ENCODE data around the gene COL20A1.

COL20A1 gene

GRCh38 chr20:63359937-63360849 lies 67.2 kb downstream of the COL20A1 start:
- CTCF ChIA-PET: interaction anchor here (0.8 kb wide), 1 partner anchor 21 kb away, joined by 3 read pairs; no protein-coding TSS in a partner anchor
- no peaks in the 10 kb centered on the region for H3K4me1 ChIP-seq (ENCODE audit: control insufficient read depth, insufficient read depth, low read length)
- H3K27ac ChIP-seq (ENCODE audit: extremely low read depth, low read depth, low read length): no peak overlapping the region
- POLR2A ChIA-PET: no interaction called here
- no peaks in the 10 kb centered on the region for H3K36me3 ChIP-seq (ENCODE audit: control insufficient read depth in 2 of 2, insufficient read depth in 1 of 2, low read length in 2 of 2)
- no peak overlapping the region for H3K4me3 ChIP-seq (ENCODE audit: low read depth, low read length)
- no peaks in the 10 kb centered on the region for H3K9me3 ChIP-seq (ENCODE audit: control insufficient read depth, insufficient read depth, low read depth, low read length)
- TF ChIP-seq ZNF324 (tag by site-specific recombination; IDR thresholded peaks at IDR 0.05) (no peak), GLIS2 (tag by site-specific recombination; IDR thresholded peaks at IDR 0.05) (no peak), ZFHX2 (tag by site-specific recombination; conservative IDR thresholded peaks at IDR 0.05) (no peak), ZNF843 (tag by site-specific recombination; IDR thresholded peaks at IDR 0.05) (no peak), ZNF692 (tag by site-specific recombination; IDR thresholded peaks at IDR 0.05) (0 out of 2 replicates have a peak, but pooled peaks have one; percentile 42), GLIS1 (tag by site-specific recombination; IDR thresholded peaks at IDR 0.05) (no peak), ZNF184 (tag by site-specific recombination; IDR thresholded peaks at IDR 0.05) (no peak), ZNF221 (tag by site-specific recombination; IDR thresholded peaks at IDR 0.05; ENCODE audit: borderline replicate concordance) (no peak), ZBTB8A (tag by site-specific recombination; IDR thresholded peaks at IDR 0.05) (no peak), ZNF174 (tag by site-specific recombination; IDR thresholded peaks at IDR 0.05) (no peak), KLF7 (tag by site-specific recombination; IDR thresholded peaks at IDR 0.05; ENCODE audit: borderline replicate concordance) (no peak), ZNF76 (tag by site-specific recombination; IDR thresholded peaks at IDR 0.05; ENCODE audit: borderline replicate concordance, low read depth) (no peak), ZNF112 (tag by site-specific recombination; IDR thresholded peaks at IDR 0.05) (no peak), ZSCAN4 (tag by site-specific recombination; IDR thresholded peaks at IDR 0.05) (no peak), ZNF555 (tag by site-specific recombination; conservative IDR thresholded peaks at IDR 0.05) (no peak), ZNF426 (tag by site-specific recombination; IDR thresholded peaks at IDR 0.05) (no peak), REPIN1 (tag by site-specific recombination; IDR thresholded peaks at IDR 0.05; ENCODE audit: low read depth) (no peak), ZNF24 (tag by site-specific recombination; IDR thresholded peaks at IDR 0.05) (no peak), ZNF521 (tag by site-specific recombination; IDR thresholded peaks at IDR 0.05) (no peak), ZNF701 (tag by site-specific recombination; IDR thresholded peaks at IDR 0.05) (no peak), BCL6B (tag by site-specific recombination; IDR thresholded peaks at IDR 0.05) (no peak), ZNF501 (tag by site-specific recombination; IDR thresholded peaks at IDR 0.05) (no peak), ZNF157 (tag by site-specific recombination; IDR thresholded peaks at IDR 0.05) (no peak)
- TF ChIP-seq, protein P1, sequence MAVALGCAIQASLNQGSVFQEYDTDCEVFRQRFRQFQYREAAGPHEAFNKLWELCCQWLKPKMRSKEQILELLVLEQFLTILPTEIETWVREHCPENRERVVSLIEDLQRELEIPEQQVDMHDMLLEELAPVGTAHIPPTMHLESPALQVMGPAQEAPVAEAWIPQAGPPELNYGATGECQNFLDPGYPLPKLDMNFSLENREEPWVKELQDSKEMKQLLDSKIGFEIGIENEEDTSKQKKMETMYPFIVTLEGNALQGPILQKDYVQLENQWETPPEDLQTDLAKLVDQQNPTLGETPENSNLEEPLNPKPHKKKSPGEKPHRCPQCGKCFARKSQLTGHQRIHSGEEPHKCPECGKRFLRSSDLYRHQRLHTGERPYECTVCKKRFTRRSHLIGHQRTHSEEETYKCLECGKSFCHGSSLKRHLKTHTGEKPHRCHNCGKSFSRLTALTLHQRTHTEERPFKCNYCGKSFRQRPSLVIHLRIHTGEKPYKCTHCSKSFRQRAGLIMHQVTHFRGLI (tag by site-specific recombination; IDR thresholded peaks at IDR 0.05): no peak
- TF ChIP-seq, protein P2, sequence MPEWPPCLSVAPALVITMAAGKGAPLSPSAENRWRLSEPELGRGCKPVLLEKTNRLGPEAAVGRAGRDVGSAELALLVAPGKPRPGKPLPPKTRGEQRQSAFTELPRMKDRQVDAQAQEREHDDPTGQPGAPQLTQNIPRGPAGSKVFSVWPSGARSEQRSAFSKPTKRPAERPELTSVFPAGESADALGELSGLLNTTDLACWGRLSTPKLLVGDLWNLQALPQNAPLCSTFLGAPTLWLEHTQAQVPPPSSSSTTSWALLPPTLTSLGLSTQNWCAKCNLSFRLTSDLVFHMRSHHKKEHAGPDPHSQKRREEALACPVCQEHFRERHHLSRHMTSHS (tag by site-specific recombination; IDR thresholded peaks at IDR 0.05): no peak
- TF ChIP-seq, protein P3, sequence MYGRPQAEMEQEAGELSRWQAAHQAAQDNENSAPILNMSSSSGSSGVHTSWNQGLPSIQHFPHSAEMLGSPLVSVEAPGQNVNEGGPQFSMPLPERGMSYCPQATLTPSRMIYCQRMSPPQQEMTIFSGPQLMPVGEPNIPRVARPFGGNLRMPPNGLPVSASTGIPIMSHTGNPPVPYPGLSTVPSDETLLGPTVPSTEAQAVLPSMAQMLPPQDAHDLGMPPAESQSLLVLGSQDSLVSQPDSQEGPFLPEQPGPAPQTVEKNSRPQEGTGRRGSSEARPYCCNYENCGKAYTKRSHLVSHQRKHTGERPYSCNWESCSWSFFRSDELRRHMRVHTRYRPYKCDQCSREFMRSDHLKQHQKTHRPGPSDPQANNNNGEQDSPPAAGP (tag by site-specific recombination; IDR thresholded peaks at IDR 0.05): 0 out of 2 replicates have a peak, but pooled peaks have one; percentile 34
- TF ChIP-seq, protein P4, sequence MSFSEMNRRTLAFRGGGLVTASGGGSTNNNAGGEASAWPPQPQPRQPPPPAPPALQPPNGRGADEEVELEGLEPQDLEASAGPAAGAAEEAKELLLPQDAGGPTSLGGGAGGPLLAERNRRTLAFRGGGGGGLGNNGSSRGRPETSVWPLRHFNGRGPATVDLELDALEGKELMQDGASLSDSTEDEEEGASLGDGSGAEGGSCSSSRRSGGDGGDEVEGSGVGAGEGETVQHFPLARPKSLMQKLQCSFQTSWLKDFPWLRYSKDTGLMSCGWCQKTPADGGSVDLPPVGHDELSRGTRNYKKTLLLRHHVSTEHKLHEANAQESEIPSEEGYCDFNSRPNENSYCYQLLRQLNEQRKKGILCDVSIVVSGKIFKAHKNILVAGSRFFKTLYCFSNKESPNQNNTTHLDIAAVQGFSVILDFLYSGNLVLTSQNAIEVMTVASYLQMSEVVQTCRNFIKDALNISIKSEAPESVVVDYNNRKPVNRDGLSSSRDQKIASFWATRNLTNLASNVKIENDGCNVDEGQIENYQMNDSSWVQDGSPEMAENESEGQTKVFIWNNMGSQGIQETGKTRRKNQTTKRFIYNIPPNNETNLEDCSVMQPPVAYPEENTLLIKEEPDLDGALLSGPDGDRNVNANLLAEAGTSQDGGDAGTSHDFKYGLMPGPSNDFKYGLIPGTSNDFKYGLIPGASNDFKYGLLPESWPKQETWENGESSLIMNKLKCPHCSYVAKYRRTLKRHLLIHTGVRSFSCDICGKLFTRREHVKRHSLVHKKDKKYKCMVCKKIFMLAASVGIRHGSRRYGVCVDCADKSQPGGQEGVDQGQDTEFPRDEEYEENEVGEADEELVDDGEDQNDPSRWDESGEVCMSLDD (tag by site-specific recombination; IDR thresholded peaks at IDR 0.05): 0 out of 2 replicates have a peak, but pooled peaks have one; percentile 39

All from HEK293 (cell line).